Aorta (tissue), 5 donors: ENCODE data around the gene MBIP. TPM values are rescaled to one million over a fixed set of nuclear protein-coding genes. Genes with fewer than 3 reads are reported as not detected.

ENCODE experiments used
- ATAC-seq: fragments of 200-7000 bp; cut with Tn5 transposase; one replicate; pipeline ENCODE4 v1.9.1; 2022; ENCODE audit warnings: moderate library complexity; ENCODE audit not compliant: low FRiP score
- DNase-seq, 2 donors: peaks; one replicate each; pipeline ENCODE4 v3.0.0-alpha.2; 2020
- H3K27ac ChIP-seq, 2 donors: one replicate each; pipeline ENCODE4 v1.5.1; 2013; ENCODE audit warnings: low read length in 2 of 2, mild to moderate bottlenecking in 2 of 2, moderate library complexity in 2 of 2, control low read depth in 1 of 2, inconsistent platforms in 1 of 2, low read depth in 1 of 2
- H3K27me3 ChIP-seq, 2 donors: one replicate each; pipeline ENCODE4 v1.6.1; 2013; ENCODE audit warnings: control low read depth in 1 of 2, low read length in 1 of 2, mild to moderate bottlenecking in 1 of 2, moderate library complexity in 1 of 2; ENCODE audit not compliant: insufficient read depth in 2 of 2, control insufficient read depth in 1 of 2
- H3K36me3 ChIP-seq, 2 donors: one replicate each; pipeline ENCODE4 v1.6.1; 2013; ENCODE audit warnings: control low read depth in 1 of 2, low read length in 1 of 2, mild to moderate bottlenecking in 1 of 2; ENCODE audit not compliant: insufficient read depth in 2 of 2, control insufficient read depth in 1 of 2
- H3K4me1 ChIP-seq, 2 donors: one replicate each; pipeline ENCODE4 v1.6.1; 2013; ENCODE audit warnings: low read length in 2 of 2, control low read depth in 1 of 2, mild to moderate bottlenecking in 1 of 2, moderate library complexity in 1 of 2; ENCODE audit not compliant: insufficient read depth in 2 of 2, control insufficient read depth in 1 of 2
- H3K4me3 ChIP-seq, 2 donors: one replicate each; pipeline ENCODE4 v1.5.1; 2013; ENCODE audit warnings: low read length in 2 of 2, control low read depth in 1 of 2, mild to moderate bottlenecking in 1 of 2
- H3K9me3 ChIP-seq: one replicate; pipeline ENCODE4 v1.6.1; 2013; ENCODE audit warnings: mild to moderate bottlenecking, low read length; ENCODE audit not compliant: control insufficient read depth
- WGBS, 2 donors: extraction: QIAGEN DNeasy Blood & Tissue Kit; methylation state at CpG; one replicate each; pipeline ENCODE4 v1.1.7; 2013; 5-methylcytosine and 5-hydroxymethylcytosine counted together
- intact Hi-C, 2 donors: fragments of 100-400 bp; cut with DNase I; formaldehyde crosslinking; loops; one replicate each; pipeline versions ENCODE4 v1.14.2 to v1.15.0; 2022
- long read RNA-seq, 2 donors: library from polyadenylated mRNA; unstranded; transcript quantifications; one replicate each; pipeline ENCODE4 v2.0.0, GENCODE V29; 2020 to 2021
- polyA plus RNA-seq, 2 donors: library from polyadenylated mRNA; stranded (reverse); fragments of 200-250 nt; gene quantifications; one replicate each; pipeline ENCODE4 v1.2.3, GENCODE V29; 2013
- total RNA-seq, 2 donors: library from RNA; stranded (reverse); fragmentation: NEBNext Ultra II Directional; extraction: Animal tissue kit (Norgen Biotek cat#: 25700); gene quantifications; one replicate each; pipeline ENCODE4 v1.2.1, GENCODE V29; 2021
- donor health status: healthy with polysubstance abuse.
- donor health status: Bipolar disorder and iron deficiency.
- donor health status: DM: no; HTN: no; CAD: no.
- donor health status: DM: no; HTN: no; CAD: no.
- donor health status: DM: yes; HTN: yes; CAD: no.

MBIP gene
- total RNA-seq (10 to 100 TPM; 23.4 to 24.6 TPM), polyA plus RNA-seq (10 to 100 TPM; 18.9 to 19.0 TPM)
- long read RNA-seq, donor 1, transcript MBIP-203 (9 exons, 1,648 nt) = major isoform, 52 of 63 reads
- long read RNA-seq, donor 1, partial matches to known transcripts = 1 of 63 reads
- long read RNA-seq, donor 1, other reads (novel, unspliced or antisense) = 5 of 63 reads
- long read RNA-seq, donor 2, transcript MBIP-203 (9 exons, 1,648 nt) = major isoform, 15 of 18 reads
- long read RNA-seq, donor 2, partial matches to known transcripts = 0 of 18 reads
- long read RNA-seq, donor 2, other reads (novel, unspliced or antisense) = 2 of 18 reads

- 0% methylated on average over 34 to 35 of the region's 35 CpGs for WGBS, 2 donors
- Histone ChIP-seq H3K36me3 (no peaks in the 10 kb centered on the region), H3K27ac (peak within 1 kb of the TSS in 1 of 2 donors; percentile 70), H3K9me3 (no peaks in the 10 kb centered on the region), H3K27me3 (peaks cover 0 to 1% of the 10 kb centered on the region in 2 donors), H3K4me1 (no peaks in the 10 kb centered on the region), H3K4me3 (peak within 1 kb of the TSS; percentile 65 to 87)
- intact Hi-C loops = loop anchor here in 1 of 2 donors (5.0 kb wide), 1 partner anchor 67 kb away; no protein-coding TSS in a partner anchor
- DNase-seq (peak; percentile 93), ATAC-seq (peak; percentile 99)
Measured at GRCh38 chr14:36320200-36320896, at the start of gene MBIP. Gene MBIP, minus strand, starts transcription at chr14:36320637. Its CDS starts 49 bp downstream, at chr14:36320588.

GRCh38 chr14:36367985-36368774, 47.7 kb upstream of the MBIP start:
- DNase-seq = no peak
- Histone ChIP-seq H3K4me1 (no peaks in the 10 kb centered on the region), H3K9me3 (peaks cover 1% of the 10 kb centered on the region), H3K27me3 (no peaks in the 10 kb centered on the region), H3K36me3 (no peaks in the 10 kb centered on the region), H3K4me3 (no peak overlapping the region), H3K27ac (no peak overlapping the region)
- no peak for ATAC-seq
- 47 to 60% methylated on average over 6 of the region's 6 CpGs for WGBS, 2 donors
- intact Hi-C loops = no loop called here

GRCh38 chr14:36365766-36366165, 45.3 kb upstream of the MBIP start:
- DNase-seq = no peak
- H3K4me3 ChIP-seq = no peak overlapping the region
- H3K4me1 ChIP-seq = no peaks in the 10 kb centered on the region
- intact Hi-C loops = no loop called here
- WGBS, 2 donors = 19 to 28% methylated on average over 2 of the region's 2 CpGs
- no peaks in the 10 kb centered on the region for H3K36me3 ChIP-seq
- no peaks in the 10 kb centered on the region for H3K27me3 ChIP-seq
- no peak overlapping the region for H3K27ac ChIP-seq
- ATAC-seq = no peak
- H3K9me3 ChIP-seq = peaks cover 2% of the 10 kb centered on the region

- no peak for ATAC-seq
- 89 to 95% methylated on average over 2 of the region's 2 CpGs for WGBS, 2 donors
- intact Hi-C loops = no loop called here
Measured at GRCh38 chr14:36363704-36364103, 43.3 kb upstream of the MBIP start.

GRCh38 chr14:36362648-36363047, 42.2 kb upstream of the MBIP start:
- no peaks in the 10 kb centered on the region for H3K36me3 ChIP-seq
- DNase-seq (no peak), ATAC-seq (no peak)
- H3K27me3 ChIP-seq = no peaks in the 10 kb centered on the region
- WGBS, 2 donors = 47 to 68% methylated on average over 3 of the region's 3 CpGs
- peaks cover 2% of the 10 kb centered on the region for H3K9me3 ChIP-seq
- no peaks in the 10 kb centered on the region for H3K4me1 ChIP-seq
- no peak overlapping the region for H3K4me3 ChIP-seq
- no peak overlapping the region for H3K27ac ChIP-seq
- intact Hi-C loops = no loop called here

More at GRCh38 chr14:36363704-36364103, 43.3 kb upstream of the MBIP start:
- no peaks in the 10 kb centered on the region for H3K27me3 ChIP-seq
- H3K4me1 ChIP-seq = no peaks in the 10 kb centered on the region
- no peak overlapping the region for H3K4me3 ChIP-seq
- H3K27ac ChIP-seq = no peak overlapping the region
- H3K9me3 ChIP-seq = peaks cover 3% of the 10 kb centered on the region
- no peaks in the 10 kb centered on the region for H3K36me3 ChIP-seq
- no peak for DNase-seq

- DNase-seq = no peak
- no peak for ATAC-seq
- 82 to 83% methylated on average over 2 of the region's 2 CpGs for WGBS, 2 donors
- intact Hi-C loops = no loop called here
- H3K4me1 ChIP-seq = no peaks in the 10 kb centered on the region
- H3K4me3 ChIP-seq = no peak overlapping the region
- no peaks in the 10 kb centered on the region for H3K36me3 ChIP-seq
- no peak overlapping the region for H3K27ac ChIP-seq
- no peaks in the 10 kb centered on the region for H3K27me3 ChIP-seq
- peaks cover 2% of the 10 kb centered on the region for H3K9me3 ChIP-seq
Measured at GRCh38 chr14:36361210-36361853, 40.9 kb upstream of the MBIP start.

GRCh38 chr14:36356862-36357261, 36.4 kb upstream of the MBIP start:
- Histone ChIP-seq H3K36me3 (no peaks in the 10 kb centered on the region), H3K4me3 (no peak overlapping the region), H3K4me1 (no peaks in the 10 kb centered on the region), H3K9me3 (peaks cover 6% of the 10 kb centered on the region), H3K27me3 (no peaks in the 10 kb centered on the region), H3K27ac (no peak overlapping the region)
- DNase-seq (no peak), ATAC-seq (no peak)
- WGBS, 2 donors = 78 to 82% methylated on average over 1 of the region's 1 CpG
- intact Hi-C loops = no loop called here

- Histone ChIP-seq H3K27me3 (no peaks in the 10 kb centered on the region), H3K4me3 (no peak overlapping the region), H3K36me3 (no peaks in the 10 kb centered on the region), H3K27ac (no peak overlapping the region), H3K9me3 (no peaks in the 10 kb centered on the region), H3K4me1 (no peaks in the 10 kb centered on the region)
- DNase-seq (no peak), ATAC-seq (no peak)
- WGBS, 2 donors = 36 to 69% methylated on average over 2 of the region's 2 CpGs
- intact Hi-C loops = loop anchor here in 1 of 2 donors (10.0 kb wide), 1 partner anchor 79 kb away; no protein-coding TSS in a partner anchor
Measured at GRCh38 chr14:36346052-36346451, 25.6 kb upstream of the MBIP start.
